GM13976 (cell line): ENCODE data around the gene CC2D2A.

Experiments
- DNase-seq: peaks from one replicate; pipeline ENCODE4 v3.0.0; 2012; ENCODE audit warnings: low spot score
- in situ Hi-C: fragments of 300-500 bp; cut with MboI; formaldehyde crosslinking; loops from one replicate; pipeline ENCODE4 v1.12.0; 2022; ENCODE audit warnings: low sequenced_read_pairs, mixed read lengths, inconsistent platforms; ENCODE audit not compliant: unreplicated experiment
- TF ChIP-seq, protein P1 (sequence below): IDR thresholded peaks from 2 replicates; pipeline ENCODE4 v1.5.1; 2012; ENCODE audit warnings: borderline replicate concordance, mild to moderate bottlenecking; ENCODE audit not compliant: insufficient read depth; ENCODE audit errors: extremely low read depth, missing control alignments, control extremely low read depth

CC2D2A gene

DNA sequence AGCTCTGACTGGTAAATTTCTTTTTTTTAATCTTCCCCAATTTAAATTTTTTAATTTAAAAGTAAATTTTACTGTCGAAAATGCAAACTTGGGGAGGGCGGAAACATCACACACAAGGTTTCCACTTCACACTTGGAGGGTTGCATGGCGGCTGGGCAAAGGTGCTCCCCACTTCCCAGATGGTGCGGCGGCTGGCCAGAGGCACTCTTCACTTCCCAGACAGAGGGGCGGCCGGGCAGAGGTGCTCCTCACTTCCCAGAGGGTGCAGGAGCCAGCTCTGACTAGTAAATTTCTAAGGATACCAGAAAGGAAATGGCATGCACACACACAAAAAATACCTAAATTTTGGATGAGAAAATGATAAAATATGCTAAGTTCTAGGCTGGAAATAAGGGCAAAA lies 25.4 kb upstream of the CC2D2A start:
- in situ Hi-C loops, result no loop called here
- DNase-seq, result no peak
- TF ChIP-seq, protein P1, sequence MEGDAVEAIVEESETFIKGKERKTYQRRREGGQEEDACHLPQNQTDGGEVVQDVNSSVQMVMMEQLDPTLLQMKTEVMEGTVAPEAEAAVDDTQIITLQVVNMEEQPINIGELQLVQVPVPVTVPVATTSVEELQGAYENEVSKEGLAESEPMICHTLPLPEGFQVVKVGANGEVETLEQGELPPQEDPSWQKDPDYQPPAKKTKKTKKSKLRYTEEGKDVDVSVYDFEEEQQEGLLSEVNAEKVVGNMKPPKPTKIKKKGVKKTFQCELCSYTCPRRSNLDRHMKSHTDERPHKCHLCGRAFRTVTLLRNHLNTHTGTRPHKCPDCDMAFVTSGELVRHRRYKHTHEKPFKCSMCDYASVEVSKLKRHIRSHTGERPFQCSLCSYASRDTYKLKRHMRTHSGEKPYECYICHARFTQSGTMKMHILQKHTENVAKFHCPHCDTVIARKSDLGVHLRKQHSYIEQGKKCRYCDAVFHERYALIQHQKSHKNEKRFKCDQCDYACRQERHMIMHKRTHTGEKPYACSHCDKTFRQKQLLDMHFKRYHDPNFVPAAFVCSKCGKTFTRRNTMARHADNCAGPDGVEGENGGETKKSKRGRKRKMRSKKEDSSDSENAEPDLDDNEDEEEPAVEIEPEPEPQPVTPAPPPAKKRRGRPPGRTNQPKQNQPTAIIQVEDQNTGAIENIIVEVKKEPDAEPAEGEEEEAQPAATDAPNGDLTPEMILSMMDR, result no peak

DNA sequence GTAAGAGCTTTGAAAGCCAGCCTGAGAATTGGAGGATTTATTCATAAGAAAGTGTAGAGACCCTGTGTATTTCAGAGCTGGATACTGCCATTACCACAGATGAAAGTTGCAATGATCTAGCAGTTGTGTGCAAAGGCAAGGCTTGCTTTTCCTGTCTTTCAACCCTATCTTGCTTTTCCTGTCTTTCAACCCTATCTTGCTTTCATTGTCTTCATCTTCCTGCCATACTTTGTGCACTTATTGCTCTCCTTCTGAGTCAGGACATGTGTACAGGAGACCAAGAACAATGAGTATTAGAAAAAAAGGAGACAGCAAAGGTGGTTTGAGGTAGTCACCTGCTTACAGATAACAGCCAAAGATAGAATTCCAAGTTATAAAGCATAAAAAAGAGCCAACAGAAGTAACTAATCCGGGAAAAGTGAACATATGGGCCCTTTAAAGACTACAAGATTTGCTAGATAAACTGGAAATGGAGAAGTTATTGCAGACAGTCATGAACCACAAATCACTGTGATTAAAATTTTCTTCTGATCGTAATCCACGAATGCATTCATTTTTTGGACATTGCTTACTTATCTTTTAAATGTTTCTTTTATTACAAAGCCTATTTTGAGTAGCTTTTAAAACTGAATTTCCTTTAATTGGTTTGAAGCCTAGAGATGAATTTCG lies 24.7 kb upstream of the CC2D2A start:
- no peak for DNase-seq
- in situ Hi-C loops, result no loop called here

DNA sequence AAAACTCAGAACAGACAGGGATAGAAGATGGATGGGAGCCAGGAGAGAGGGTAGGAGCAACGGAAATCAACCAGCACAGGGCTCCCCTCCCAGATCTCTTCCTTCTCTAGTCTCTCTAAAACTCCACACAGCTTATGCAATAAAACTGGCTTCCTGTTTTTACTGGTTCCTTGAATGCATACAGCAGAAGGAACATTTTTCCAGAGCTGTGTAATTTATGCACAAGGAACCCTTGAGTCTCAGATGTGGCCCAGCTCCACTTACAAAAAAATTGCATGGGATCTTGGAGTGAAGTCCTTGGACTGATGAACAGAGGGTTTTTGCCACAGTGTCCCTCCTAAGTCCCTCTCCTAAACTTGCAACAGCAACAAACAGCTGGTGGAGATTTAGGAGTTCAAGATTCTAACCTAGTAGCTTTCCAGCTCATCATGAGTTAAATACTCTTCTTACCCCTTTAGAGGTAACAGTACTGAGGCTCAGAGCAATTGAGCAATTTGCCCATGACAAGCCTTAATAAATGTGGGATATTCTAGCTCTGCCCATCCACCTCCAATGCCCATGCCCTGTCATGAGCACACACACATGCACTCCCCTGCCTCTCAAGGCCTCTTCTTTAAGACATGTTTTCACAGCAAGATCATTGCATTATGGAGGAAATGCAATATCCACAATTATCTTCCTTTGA lies 18.4 kb upstream of the CC2D2A start:
- in situ Hi-C loops, result loop anchor here (10.0 kb wide), 1 partner anchor 217 kb away; no protein-coding TSS in a partner anchor
- TF ChIP-seq, protein P1, result no peak
- no peak for DNase-seq

More for the DNA sequence above, 24.7 kb upstream of the CC2D2A start:
- TF ChIP-seq, protein P1, result no peak

DNA sequence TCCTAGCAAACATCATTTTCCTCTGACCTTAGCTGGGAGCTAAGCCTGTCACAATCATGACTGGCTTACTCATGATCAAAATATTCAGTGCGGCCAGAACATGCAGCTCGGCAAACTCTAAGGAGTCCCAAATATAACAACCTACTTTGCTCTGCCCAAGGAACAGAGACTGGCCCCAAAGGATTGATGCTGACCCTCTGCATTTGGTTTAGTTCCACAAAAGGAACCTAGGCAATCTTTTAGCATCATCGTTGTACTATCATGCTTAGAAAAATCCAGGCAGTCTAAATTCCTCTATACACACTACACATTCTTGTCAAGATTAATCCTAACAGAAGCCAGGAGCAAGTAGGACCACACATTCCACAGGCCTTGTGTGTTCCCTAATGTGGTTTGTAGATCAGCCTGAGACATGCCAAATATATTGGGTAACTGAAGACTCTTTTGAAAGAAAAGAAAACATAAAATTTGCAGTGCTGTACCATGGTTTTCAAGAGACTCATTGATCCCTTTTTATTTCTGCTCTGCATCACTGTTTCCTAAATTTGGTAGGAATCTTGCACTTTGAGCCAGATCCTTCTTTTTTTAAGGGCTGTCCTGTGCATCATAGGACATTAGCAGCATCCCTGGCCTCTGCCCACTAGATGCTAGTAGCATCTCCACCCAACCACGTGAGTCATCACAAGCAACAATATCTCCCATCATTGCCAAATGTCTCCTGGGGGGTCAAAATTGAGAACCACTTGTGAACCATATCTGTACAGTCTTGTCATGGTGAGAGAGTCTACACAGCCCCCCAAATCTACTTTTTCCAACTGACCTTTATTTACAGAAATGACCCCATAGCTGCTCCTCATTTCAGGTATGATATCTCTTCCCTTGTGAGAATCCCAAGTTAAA lies 17.6 kb upstream of the CC2D2A start:
- DNase-seq, result no peak
- TF ChIP-seq, protein P1, result no peak
- in situ Hi-C loops, result loop anchor here (10.0 kb wide), 1 partner anchor 217 kb away; no protein-coding TSS in a partner anchor

DNA sequence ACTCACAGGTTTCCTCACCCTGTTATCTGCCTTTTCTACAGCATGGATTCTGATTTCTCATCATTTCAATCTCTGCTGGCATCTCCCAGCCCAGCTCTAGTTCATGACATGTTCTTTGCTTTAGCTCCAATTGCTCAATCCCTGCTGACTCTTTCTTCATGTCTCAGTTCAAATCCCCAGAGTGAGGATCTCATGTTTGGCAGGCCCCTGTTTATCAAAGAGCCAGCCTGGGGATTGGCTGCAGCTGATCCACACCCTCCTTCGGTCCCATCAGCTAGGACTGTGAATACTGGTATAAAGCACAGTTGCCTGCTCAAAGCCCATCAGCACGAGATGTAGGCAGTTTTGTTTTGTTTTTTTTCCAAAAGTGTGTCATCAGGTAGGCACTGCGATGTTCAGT lies 14.4 kb upstream of the CC2D2A start:
- TF ChIP-seq, protein P1, result no peak
- in situ Hi-C loops, result loop anchor here (10.0 kb wide), 1 partner anchor 220 kb away; no protein-coding TSS in a partner anchor
- DNase-seq, result no peak

DNA sequence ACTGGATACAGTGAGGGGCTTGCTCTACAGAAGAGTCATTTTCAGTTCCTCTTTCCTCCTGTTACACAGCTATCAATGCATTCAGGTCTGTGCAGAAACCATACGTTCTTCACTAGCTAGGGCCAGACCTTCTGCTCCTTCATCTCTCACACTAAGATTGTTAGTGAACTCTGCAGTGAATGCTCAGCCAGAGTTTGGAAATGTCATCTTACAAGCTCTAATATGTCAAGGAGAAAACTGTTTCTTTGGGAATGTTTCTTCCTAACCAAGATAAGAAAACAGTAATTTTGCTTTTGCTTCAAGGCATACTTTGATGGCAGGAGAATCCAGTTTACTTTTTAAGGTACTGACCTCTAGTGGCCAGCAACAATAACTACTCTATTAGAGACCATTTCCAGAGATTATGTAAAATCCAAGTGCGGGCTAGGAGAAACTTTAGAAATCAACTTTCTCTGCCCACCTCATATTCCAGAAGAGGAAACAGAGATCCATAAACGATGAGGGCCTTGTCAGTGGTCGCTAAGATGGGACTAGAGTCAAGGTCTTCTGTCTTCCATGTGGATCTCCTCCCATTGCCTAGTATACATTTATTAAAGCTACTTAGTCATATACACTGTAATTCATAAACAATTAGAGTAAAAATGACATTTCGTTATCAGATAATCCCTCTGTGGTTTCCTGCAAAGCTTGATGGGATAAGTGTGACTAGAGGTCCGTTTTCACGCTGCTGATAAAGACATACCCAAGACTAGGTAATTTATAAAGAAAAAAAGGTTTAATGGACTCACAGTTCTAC lies 12.1 kb upstream of the CC2D2A start:
- peak; percentile 29 for DNase-seq
- in situ Hi-C loops, result loop anchor here (10.0 kb wide), 1 partner anchor 223 kb away; no protein-coding TSS in a partner anchor
- TF ChIP-seq, protein P1, result peak; percentile 44
